Activated CD4-positive, alpha-beta T cell treated with anti-CD3 and anti-CD28 coated beads, Interleukin-2, Interleukin-6, amounts not matched to agents 100 ng/mL and 50 ng/mL, durations not matched to agents 16 hours and 8 hours (primary cell): ENCODE data around the gene SGK1.
"Not testable (repeated sequence)": the region's sequence is repeated elsewhere in the genome, so short reads cannot be mapped to it uniquely, and the experiment has no call there.

Source experiments
- DNase-seq: peaks from one replicate; pipeline ENCODE4 v3.0.0-alpha.2; 2020

The SGK1 gene

GRCh38 chr6:134249759-134250602 lies 67.9 kb downstream of the SGK1 start:
- peak; percentile 48 for DNase-seq

DNA sequence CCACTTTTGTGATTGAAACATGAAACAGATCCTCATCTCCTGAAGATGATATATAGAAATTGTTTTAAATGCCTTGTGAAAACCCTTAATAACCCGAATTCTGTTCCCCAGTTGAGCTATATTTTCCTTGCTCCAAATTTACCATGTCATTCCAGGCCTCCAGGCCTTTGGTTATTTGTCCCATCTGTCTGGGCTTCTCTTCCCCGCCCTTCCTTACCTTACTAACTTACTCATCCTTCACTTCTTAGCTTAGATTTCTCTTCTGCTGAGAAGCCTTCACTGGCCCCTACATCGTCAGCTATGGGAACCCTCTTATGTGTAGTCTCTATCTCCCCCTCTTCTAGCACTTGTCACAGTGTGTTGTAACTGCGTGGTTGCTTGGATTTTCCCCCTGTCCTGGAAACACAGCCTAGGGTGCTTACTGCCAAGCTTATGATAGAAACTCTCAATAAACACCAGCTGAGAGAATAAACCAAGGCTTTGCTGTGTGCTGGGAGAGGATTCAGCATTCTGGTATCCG lies 68.6 kb downstream of the SGK1 start:
- DNase-seq: no peak

GRCh38 chr6:134247844-134248580 lies 69.9 kb downstream of the SGK1 start:
- DNase-seq: no peak

- peak; percentile 93 for DNase-seq
Measured at GRCh38 chr6:134247231-134247833, 70.6 kb downstream of the SGK1 start.

GRCh38 chr6:134245706-134246105 lies 72.2 kb downstream of the SGK1 start:
- no peak for DNase-seq

DNA sequence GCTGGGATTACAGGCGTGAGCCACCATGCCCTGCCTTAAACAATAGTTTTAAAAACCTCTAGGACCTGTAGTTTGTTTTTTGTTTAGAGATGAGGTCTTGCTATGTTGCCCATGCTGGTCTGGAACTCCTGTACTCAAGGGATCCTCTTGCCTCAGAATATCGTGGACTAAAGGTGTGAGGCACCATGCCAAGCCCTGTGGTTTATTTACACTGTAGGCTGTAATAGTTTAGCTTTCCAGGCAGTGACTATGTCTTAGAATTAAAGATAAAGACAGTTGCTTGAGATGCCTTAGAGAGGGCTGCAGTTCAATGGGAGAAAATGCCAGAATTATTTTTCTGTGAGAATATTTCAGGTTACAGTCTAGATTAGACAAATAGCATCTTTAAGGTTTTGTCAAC lies 72.9 kb downstream of the SGK1 start:
- DNase-seq: no peak

GRCh38 chr6:134240665-134241431 lies 77.1 kb downstream of the SGK1 start:
- DNase-seq: peak; percentile 85

DNA sequence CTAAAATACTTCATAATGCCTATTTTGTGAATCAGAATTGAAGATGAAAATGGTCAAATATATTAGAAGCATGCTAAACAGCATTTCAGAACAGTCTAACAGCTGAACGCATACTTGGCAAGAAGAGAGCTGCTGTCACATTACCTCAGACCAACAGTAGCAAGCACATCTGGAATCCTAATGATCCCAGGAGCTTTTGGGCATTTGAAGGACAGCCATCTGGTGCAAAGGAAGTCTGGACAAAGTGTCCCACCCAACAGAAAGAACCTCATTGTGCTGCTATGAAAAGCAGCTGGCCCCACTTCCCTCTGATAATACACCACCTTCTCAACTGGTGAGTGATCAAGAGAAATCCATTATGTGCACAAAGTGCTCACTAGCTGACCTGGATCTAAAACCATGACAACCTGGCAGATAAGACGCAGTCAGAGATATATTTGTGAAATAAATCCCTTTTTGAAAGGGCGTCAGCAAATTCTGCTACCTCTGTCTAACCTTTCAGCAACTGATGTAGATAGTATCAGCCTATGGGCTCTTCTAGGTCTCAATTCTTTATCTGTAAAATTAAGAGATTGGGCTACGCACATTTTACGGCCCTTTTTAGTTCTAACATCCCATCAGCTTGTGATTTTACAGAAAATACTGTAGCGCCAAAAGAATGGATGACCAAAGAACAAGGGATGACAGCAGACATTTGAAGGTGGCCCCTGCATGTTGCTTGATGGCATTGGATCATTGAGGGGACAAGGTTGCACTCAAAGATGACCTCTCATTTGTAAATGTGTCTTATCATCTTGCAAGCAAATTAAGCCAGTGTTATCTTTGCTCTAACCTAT lies 78.7 kb downstream of the SGK1 start:
- no peak for DNase-seq

DNA sequence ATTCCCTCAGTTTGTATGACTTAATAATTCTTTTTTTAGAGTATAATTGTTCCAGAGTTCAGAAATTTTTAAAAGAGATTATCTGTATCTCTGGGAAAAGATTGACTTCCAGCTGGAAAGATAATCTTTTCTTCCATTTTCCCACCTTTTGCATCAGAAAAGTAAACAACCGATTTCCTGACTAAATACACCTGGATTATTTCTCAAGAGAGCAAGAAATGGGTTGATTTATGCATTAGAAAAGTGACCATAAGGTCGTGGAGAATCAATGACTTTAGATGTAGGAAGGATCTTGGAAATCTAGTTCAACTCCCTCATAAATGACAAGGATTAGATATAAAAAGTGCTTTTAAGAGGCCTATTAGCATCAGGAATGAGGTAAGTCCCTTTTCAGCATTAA lies 79.9 kb downstream of the SGK1 start:
- no peak for DNase-seq

GRCh38 chr6:134235937-134236751 lies 81.8 kb downstream of the SGK1 start:
- DNase-seq: peak; percentile 75

DNA sequence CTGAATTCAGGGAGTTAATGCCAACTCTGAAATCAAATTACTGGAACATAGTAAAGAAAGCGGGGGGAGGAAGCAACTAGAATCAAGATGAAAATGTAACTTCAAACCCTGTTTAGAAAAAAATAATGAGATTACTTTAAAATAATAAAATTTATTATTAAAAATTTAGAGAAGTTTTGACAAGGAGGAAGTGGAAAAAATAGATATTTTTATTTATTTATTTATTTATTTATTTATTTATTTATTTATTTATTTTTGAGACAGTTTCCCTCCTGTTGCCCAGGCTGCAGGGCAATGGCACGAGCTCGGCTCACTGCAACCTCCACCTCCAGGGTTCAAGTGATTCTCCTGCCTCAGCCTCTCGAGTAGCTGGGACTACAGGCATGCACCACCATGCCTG lies 82.6 kb downstream of the SGK1 start:
- not testable (repeated sequence) for DNase-seq

DNA sequence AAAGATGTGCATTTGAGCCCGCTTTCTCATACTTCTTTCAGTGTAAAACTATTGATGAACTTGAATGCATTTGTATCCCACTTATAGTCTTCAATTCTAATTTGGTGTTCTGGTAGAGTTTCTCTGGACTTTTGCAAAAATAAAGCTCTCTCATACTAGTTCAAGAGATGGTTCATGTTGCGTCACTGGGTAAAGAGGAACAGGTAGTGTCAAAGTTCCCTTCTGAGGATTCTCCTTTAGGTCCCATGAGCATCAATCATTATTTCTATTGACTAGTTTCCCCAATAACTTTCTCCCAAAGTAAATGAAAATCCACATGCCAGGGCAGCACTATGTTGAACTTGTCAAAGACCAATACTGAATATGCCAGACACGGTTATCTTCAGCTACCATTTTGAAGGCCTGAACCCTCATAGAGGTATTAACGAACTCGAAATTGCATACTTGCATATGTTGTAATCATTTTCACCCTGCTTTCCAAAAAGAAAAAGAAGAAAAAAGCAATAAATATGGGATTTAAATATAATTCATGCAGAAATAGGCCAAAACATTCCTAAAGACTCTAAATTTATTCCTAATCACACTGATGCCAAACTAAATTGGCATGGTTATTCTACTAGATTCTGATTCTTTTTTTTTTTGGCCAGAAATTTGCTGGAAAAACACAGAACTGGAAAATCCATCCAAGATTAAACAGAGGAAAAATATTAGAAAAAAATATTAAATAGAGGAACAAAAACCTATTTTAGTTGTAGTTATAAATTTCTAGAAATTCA lies 84.5 kb downstream of the SGK1 start:
- no peak for DNase-seq

DNA sequence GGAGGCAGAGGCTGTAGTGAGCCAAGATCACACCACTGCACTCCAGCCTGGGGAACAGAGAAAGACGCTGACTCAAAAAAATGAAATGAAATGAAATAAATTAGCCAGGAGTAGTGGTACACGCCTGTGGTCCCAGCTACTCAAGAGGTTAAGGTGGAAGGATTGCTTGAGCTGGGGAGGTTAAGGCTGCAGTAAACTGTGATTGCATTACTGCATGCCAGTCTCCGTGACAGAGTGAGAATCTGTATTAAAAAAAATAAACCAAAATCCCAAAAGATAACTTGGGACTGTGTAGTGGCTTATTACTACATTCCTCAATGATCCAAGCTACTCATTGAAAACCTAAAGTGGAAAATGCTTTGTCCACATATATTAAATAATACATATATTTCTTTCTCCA lies 87.0 kb downstream of the SGK1 start:
- no peak for DNase-seq

GRCh38 chr6:134230087-134230700 lies 87.7 kb downstream of the SGK1 start:
- DNase-seq: no peak

GRCh38 chr6:134229520-134229919 lies 88.4 kb downstream of the SGK1 start:
- DNase-seq: no peak

DNA sequence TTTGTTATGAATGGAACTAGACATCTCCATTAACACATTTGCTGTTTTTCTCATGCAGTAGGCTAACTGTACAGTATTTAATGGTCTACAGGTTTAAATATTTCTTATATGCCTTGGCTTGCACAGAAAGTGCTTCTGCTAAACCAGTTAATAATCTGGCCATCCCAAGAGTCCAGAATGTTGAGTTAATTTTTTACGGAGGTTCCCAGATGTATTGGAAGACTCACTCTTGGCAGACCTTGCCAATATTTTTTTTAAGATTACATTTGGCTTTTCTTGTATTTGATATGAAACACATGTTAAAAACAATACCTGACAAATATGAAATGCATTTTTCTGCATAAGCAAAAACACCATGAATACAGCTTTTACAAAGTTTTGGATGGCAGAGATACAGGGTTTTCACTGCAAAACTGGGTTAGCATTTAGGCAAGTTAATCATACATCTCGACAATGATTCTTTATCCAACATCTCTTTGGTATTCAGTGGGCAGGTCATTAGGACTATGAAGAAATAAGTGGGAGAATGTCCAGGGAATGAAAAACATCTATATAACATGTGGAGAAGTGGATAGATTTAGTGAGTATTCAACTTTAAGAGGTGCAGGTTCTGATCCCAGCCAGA lies 94.0 kb downstream of the SGK1 start:
- DNase-seq: no peak

DNA sequence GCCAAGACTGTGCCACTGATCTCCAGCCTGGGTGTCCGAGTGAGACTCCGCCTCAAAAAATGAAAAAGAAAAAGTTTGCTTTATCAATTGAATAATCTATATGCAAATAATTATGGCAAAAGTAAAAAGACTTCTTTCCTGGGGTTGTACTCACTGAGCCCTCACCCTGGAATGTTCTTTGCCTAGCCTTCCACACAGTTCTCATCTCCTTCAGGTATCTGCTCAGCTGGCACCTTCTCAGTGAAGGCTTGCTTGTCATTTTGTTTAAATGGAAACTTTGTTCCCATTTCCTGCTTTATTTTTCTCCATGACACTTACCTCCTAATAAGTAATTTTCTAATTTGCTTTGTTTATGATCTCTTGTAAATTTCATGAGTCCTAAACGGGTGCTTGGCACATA lies 96.7 kb downstream of the SGK1 start:
- DNase-seq: no peak

GRCh38 chr6:134217798-134218140 lies 100.1 kb downstream of the SGK1 start:
- no peak for DNase-seq

DNA sequence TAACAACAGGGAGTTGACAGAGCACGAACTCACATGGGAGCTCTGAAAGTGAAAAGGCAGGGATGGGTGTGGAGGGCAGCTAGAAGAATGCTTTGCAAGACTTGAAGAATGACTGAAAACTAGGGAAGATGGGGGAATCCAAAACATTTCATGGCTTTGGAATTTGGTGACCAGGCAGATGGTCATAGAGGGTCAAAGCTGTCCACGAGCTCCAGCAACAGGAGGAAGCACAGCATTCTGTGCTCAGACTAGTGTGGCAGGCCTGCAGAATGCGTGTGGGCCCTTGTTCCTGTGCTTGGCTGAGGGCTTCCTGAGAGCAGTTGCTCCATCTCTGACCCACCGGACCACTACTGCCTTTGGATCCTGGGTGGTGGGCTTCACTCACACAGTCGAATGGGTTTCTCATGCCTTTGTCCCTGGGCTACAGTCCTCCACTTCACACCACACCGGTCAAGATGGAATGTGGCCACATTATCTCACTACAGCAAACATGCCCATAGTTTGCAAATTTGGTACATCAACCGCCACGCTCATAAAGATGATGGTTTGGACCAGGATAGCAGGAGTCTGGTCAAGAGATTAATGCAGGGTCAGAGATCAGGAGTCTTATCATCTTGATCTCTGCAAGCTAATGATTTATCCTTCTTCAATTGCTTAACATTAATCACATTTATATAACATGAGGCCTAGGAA lies 100.7 kb downstream of the SGK1 start:
- DNase-seq: no peak
